ENCODE measurements around the gene STAG1. TPM values are rescaled to one million over a fixed set of nuclear protein-coding genes. Genes with fewer than 3 reads are reported as not detected.

Gene STAG1
- total RNA-seq, 1 donor = 58.6 TPM

- H3K27me3 ChIP-seq (ENCODE audit: insufficient read depth, low read length) = no peaks in the 10 kb centered on the region
- no peaks in the 10 kb centered on the region for H4K20me1 ChIP-seq (ENCODE audit: insufficient read depth, low read length)
- H3K4me1 ChIP-seq (ENCODE audit: insufficient read depth, low read length) = no peaks in the 10 kb centered on the region
- H3K79me2 ChIP-seq (ENCODE audit: insufficient read depth, low read length) = no peaks in the 10 kb centered on the region
- peaks cover 8% of the 10 kb centered on the region for H3K36me3 ChIP-seq (ENCODE audit: insufficient read depth, low read length)
- no peaks in the 10 kb centered on the region for H3K9me3 ChIP-seq (ENCODE audit: low read depth, low read length)
- no peak overlapping the region for H3K4me2 ChIP-seq (ENCODE audit: insufficient read depth, low read length)
- no peak overlapping the region for H3K27ac ChIP-seq (ENCODE audit: low read depth, low read length)
- no peak overlapping the region for H3K4me3 ChIP-seq (ENCODE audit: insufficient read depth, low read length)
- TF ChIP-seq CTCF (IDR thresholded peaks at IDR 0.05; ENCODE audit: extremely low read depth, low read depth, low read length) = no peak
- H2AFZ ChIP-seq (ENCODE audit: low read length) = no peak overlapping the region
- DNase-seq (ENCODE audit: insufficient read length, low spot score, missing footprints) = no peak
These were observed 455.2 kb downstream of the STAG1 start for GRCh38 chr3:136296960-136297359.

GRCh38 chr3:136294176-136294575, 458.0 kb downstream of the STAG1 start:
- no peaks in the 10 kb centered on the region for H4K20me1 ChIP-seq (ENCODE audit: insufficient read depth, low read length)
- no peaks in the 10 kb centered on the region for H3K27me3 ChIP-seq (ENCODE audit: insufficient read depth, low read length)
- no peaks in the 10 kb centered on the region for H3K4me1 ChIP-seq (ENCODE audit: insufficient read depth, low read length)
- H3K36me3 ChIP-seq (ENCODE audit: insufficient read depth, low read length) = no peaks in the 10 kb centered on the region
- no peak overlapping the region for H3K4me3 ChIP-seq (ENCODE audit: insufficient read depth, low read length)
- TF ChIP-seq CTCF (IDR thresholded peaks at IDR 0.05; ENCODE audit: extremely low read depth, low read depth, low read length) = no peak
- H3K27ac ChIP-seq (ENCODE audit: low read depth, low read length) = no peak overlapping the region
- H2AFZ ChIP-seq (ENCODE audit: low read length) = no peak overlapping the region
- H3K9me3 ChIP-seq (ENCODE audit: low read depth, low read length) = no peaks in the 10 kb centered on the region
- no peak for DNase-seq (ENCODE audit: insufficient read length, low spot score, missing footprints)
- no peak overlapping the region for H3K4me2 ChIP-seq (ENCODE audit: insufficient read depth, low read length)
- H3K79me2 ChIP-seq (ENCODE audit: insufficient read depth, low read length) = no peaks in the 10 kb centered on the region

- no peaks in the 10 kb centered on the region for H3K9me3 ChIP-seq (ENCODE audit: low read depth, low read length)
- H3K4me1 ChIP-seq (ENCODE audit: insufficient read depth, low read length) = no peaks in the 10 kb centered on the region
- DNase-seq (ENCODE audit: insufficient read length, low spot score, missing footprints) = no peak
- no peaks in the 10 kb centered on the region for H3K79me2 ChIP-seq (ENCODE audit: insufficient read depth, low read length)
- no peak overlapping the region for H3K27ac ChIP-seq (ENCODE audit: low read depth, low read length)
- H3K4me3 ChIP-seq (ENCODE audit: insufficient read depth, low read length) = no peak overlapping the region
- no peaks in the 10 kb centered on the region for H3K36me3 ChIP-seq (ENCODE audit: insufficient read depth, low read length)
- H2AFZ ChIP-seq (ENCODE audit: low read length) = no peak overlapping the region
- no peak overlapping the region for H3K4me2 ChIP-seq (ENCODE audit: insufficient read depth, low read length)
- no peaks in the 10 kb centered on the region for H3K27me3 ChIP-seq (ENCODE audit: insufficient read depth, low read length)
- no peak for TF ChIP-seq CTCF (IDR thresholded peaks at IDR 0.05; ENCODE audit: extremely low read depth, low read depth, low read length)
- no peaks in the 10 kb centered on the region for H4K20me1 ChIP-seq (ENCODE audit: insufficient read depth, low read length)
These were observed 458.9 kb downstream of the STAG1 start for GRCh38 chr3:136293279-136293678.

GRCh38 chr3:136292500-136292899, 459.7 kb downstream of the STAG1 start:
- H4K20me1 ChIP-seq (ENCODE audit: insufficient read depth, low read length) = no peaks in the 10 kb centered on the region
- no peak overlapping the region for H3K4me2 ChIP-seq (ENCODE audit: insufficient read depth, low read length)
- no peak overlapping the region for H2AFZ ChIP-seq (ENCODE audit: low read length)
- H3K4me3 ChIP-seq (ENCODE audit: insufficient read depth, low read length) = no peak overlapping the region
- DNase-seq (ENCODE audit: insufficient read length, low spot score, missing footprints) = peak; percentile 52
- H3K27me3 ChIP-seq (ENCODE audit: insufficient read depth, low read length) = no peaks in the 10 kb centered on the region
- H3K9me3 ChIP-seq (ENCODE audit: low read depth, low read length) = no peaks in the 10 kb centered on the region
- no peaks in the 10 kb centered on the region for H3K79me2 ChIP-seq (ENCODE audit: insufficient read depth, low read length)
- no peak for TF ChIP-seq CTCF (IDR thresholded peaks at IDR 0.05; ENCODE audit: extremely low read depth, low read depth, low read length)
- no peaks in the 10 kb centered on the region for H3K36me3 ChIP-seq (ENCODE audit: insufficient read depth, low read length)
- no peaks in the 10 kb centered on the region for H3K4me1 ChIP-seq (ENCODE audit: insufficient read depth, low read length)
- no peak overlapping the region for H3K27ac ChIP-seq (ENCODE audit: low read depth, low read length)
